Ovary (tissue), 3 donors: ENCODE data around the gene BBLN.

ENCODE experiments used
- CTCF ChIP-seq, 3 donors: fragments of 450-650 bp in 2 of 3; fragments of 200-600 bp in 1 of 3; IDR thresholded peaks; one replicate each; pipeline versions ENCODE4 v1.5.1 to v1.8.0; 2016 to 2022; ENCODE audit warnings: antibody characterized with exemption in 3 of 3, mild to moderate bottlenecking in 1 of 3
- EP300 ChIP-seq: sonication (generic); formaldehyde crosslinking; IDR thresholded peaks from one replicate; pipeline ENCODE4 v1.6.1; 2017; ENCODE audit warnings: antibody characterized with exemption
- POLR2A ChIP-seq: fragments of 450-650 bp; IDR thresholded peaks from one replicate; pipeline ENCODE4 v1.6.1; 2017; ENCODE audit warnings: antibody characterized with exemption, mild to moderate bottlenecking, moderate library complexity
- donor health status: DM: no; HTN: no; CAD: no.

- TF ChIP-seq POLR2A (peak; percentile 14), CTCF (IDR thresholded peaks at IDR 0.05) (no peak), EP300 (no peak)
Observed at GRCh38 chr9:128127568-128127989, 32.5 kb upstream of the BBLN start, which contains the start of gene PTGES2.
